Endothelial cell of umbilical vein (primary cell): ENCODE results near the gene GYG1. TPM values are rescaled to one million over a fixed set of nuclear protein-coding genes. Genes with fewer than 3 reads are reported as not detected.
A peak's percentile ranks its signal among the peaks of the same experiment; 100 is the strongest.

Source experiments
- BruUV-seq: library from RNA; stranded (reverse); fragments of 400-500 nt; replicated peaks from 2 replicates; lab custom pipeline; 2021; lab: Mats Ljungman, UMichigan
- CTCF ChIA-PET: fragments of 300-600, 350-600 bp; sonication (Branson Sonifier 250); formaldehyde crosslinking; loops from one replicate; lab custom pipeline; 2021; ENCODE audit warnings: antibody characterized with exemption, inconsistent platforms; lab: Charles Lee
- POLR2A ChIA-PET: fragments of 300-600, 350-600 bp; sonication (Branson Sonifier 250); formaldehyde crosslinking; loops from one replicate; lab custom pipeline; 2021; ENCODE audit warnings: antibody characterized with exemption, inconsistent platforms; lab: Charles Lee
- DNase-seq: peaks from one replicate; pipeline ENCODE4 v3.0.0-alpha.2; 2011; ENCODE audit warnings: low read depth, low spot score
- FAIRE-seq: peaks from 2 replicates; lab custom pipeline; 2011; peaks lifted over from hg19 to GRCh38; lab: Jason Lieb, UNC
- H2AFZ ChIP-seq: 2 replicates; pipeline ENCODE4 v1.6.0; 2012; ENCODE audit warnings: low read depth, low read length, control low read depth, inconsistent platforms
- H3K27ac ChIP-seq: 2 replicates; pipeline ENCODE4 v1.5.1; 2011; ENCODE audit warnings: low read depth, mild to moderate bottlenecking, control low read depth, low read length, moderate library complexity; ENCODE audit not compliant: insufficient read depth
- H3K27me3 ChIP-seq, 2 experiments: 2 replicates each; pipeline versions ENCODE4 v1.6.0 to v1.6.1; 2011; ENCODE audit warnings: low read length in 2 of 2, mixed read lengths in 1 of 2; ENCODE audit not compliant: control insufficient read depth in 2 of 2, insufficient read depth in 2 of 2
- H3K36me3 ChIP-seq, 2 experiments: 2 replicates in 1 of 2; 3 replicates in 1 of 2; pipeline ENCODE4 v1.5.1; 2011; ENCODE audit warnings: low read length in 2 of 2, mild to moderate bottlenecking in 1 of 2, moderate library complexity in 1 of 2; ENCODE audit not compliant: control insufficient read depth in 2 of 2, insufficient read depth in 2 of 2; ENCODE audit errors: extremely low read depth in 1 of 2
- H3K4me1 ChIP-seq: 3 replicates; pipeline ENCODE4 v1.5.1; 2011; ENCODE audit warnings: mild to moderate bottlenecking, low read length; ENCODE audit not compliant: control insufficient read depth, insufficient read depth; ENCODE audit errors: extremely low read depth
- H3K4me2 ChIP-seq: 2 replicates; pipeline ENCODE4 v1.6.1; 2011; ENCODE audit warnings: low read length, control low read depth, mixed read lengths; ENCODE audit not compliant: insufficient read depth
- H3K4me3 ChIP-seq, 3 experiments: fragments of 200-600 bp in 1 of 3; sonication (generic), shearing (Covaris generic) in 1 of 3; replicated peaks in 1 of 3; 2 replicates each; pipeline ENCODE4 v1.5.1; 2011 to 2016; ENCODE audit warnings: control low read depth in 3 of 3, low read length in 3 of 3, mild to moderate bottlenecking in 2 of 3, inconsistent platforms in 1 of 3, low read depth in 1 of 3, moderate library complexity in 1 of 3; ENCODE audit not compliant: insufficient read depth in 1 of 3
- H3K79me2 ChIP-seq: 2 replicates; pipeline ENCODE4 v1.6.0; 2012; ENCODE audit warnings: low read length, inconsistent platforms; ENCODE audit not compliant: control insufficient read depth, insufficient read depth
- H3K9ac ChIP-seq: replicated peaks from 2 replicates; pipeline ENCODE3; 2011; ENCODE audit warnings: low read length, control low read depth; ENCODE audit not compliant: insufficient read depth; ENCODE audit errors: extremely low read depth
- H3K9me1 ChIP-seq: replicated peaks from 3 replicates; pipeline ENCODE4 v1.6.0; 2011; ENCODE audit warnings: mild to moderate bottlenecking, low read length; ENCODE audit not compliant: control insufficient read depth, insufficient read depth; ENCODE audit errors: extremely low read depth
- H3K9me3 ChIP-seq: replicated peaks from 2 replicates; pipeline ENCODE4 v1.5.1; 2012; ENCODE audit warnings: low read length, inconsistent platforms; ENCODE audit not compliant: control insufficient read depth, insufficient read depth
- H4K20me1 ChIP-seq: replicated peaks from 2 replicates; pipeline ENCODE3; 2011; ENCODE audit warnings: mild to moderate bottlenecking, low read length; ENCODE audit not compliant: control insufficient read depth, insufficient read depth; ENCODE audit errors: extremely low read depth
- CTCF ChIP-seq, 2 donors: IDR thresholded peaks; 1 replicate in 1 of 2; 2 replicates in 1 of 2; pipeline ENCODE4 v1.5.1; 2011; ENCODE audit warnings: low read length in 2 of 2, mild to moderate bottlenecking in 2 of 2, moderate library complexity in 2 of 2, control low read depth in 1 of 2, inconsistent platforms in 1 of 2, low read depth in 1 of 2; ENCODE audit not compliant: insufficient read depth in 1 of 2; ENCODE audit errors: extremely low read depth in 1 of 2
- EZH2 ChIP-seq: IDR thresholded peaks from 2 replicates; pipeline ENCODE4 v1.6.1; 2012; ENCODE audit warnings: borderline replicate concordance, low read depth, mild to moderate bottlenecking, moderate library complexity, low read length, inconsistent platforms; ENCODE audit not compliant: severe bottlenecking
- FOS ChIP-seq: IDR thresholded peaks from 2 replicates; pipeline ENCODE4 v1.6.1; 2011; ENCODE audit warnings: mild to moderate bottlenecking, low read length, moderate library complexity, borderline replicate concordance; ENCODE audit not compliant: insufficient read depth
- GATA2 ChIP-seq: IDR thresholded peaks from 2 replicates; pipeline ENCODE4 v1.7.0; 2011; ENCODE audit warnings: low read depth, mild to moderate bottlenecking, moderate library complexity, mixed read lengths, low read length; ENCODE audit not compliant: insufficient read length, insufficient read depth
- JUN ChIP-seq: IDR thresholded peaks from 2 replicates; pipeline ENCODE4 v1.6.1; 2011; ENCODE audit warnings: borderline replicate concordance, low read depth; ENCODE audit not compliant: insufficient read length, insufficient read depth
- MAX ChIP-seq: IDR thresholded peaks from 2 replicates; pipeline ENCODE4 v1.6.1; 2011; ENCODE audit not compliant: insufficient read depth, insufficient read length
- MYC ChIP-seq: IDR thresholded peaks from one replicate; pipeline ENCODE4 v1.6.1; 2011; ENCODE audit warnings: mild to moderate bottlenecking, low read depth, low read length
- POLR2A ChIP-seq: IDR thresholded peaks from 2 replicates; pipeline ENCODE4 v1.6.1; 2012; ENCODE audit warnings: low read depth, mild to moderate bottlenecking, control low read depth, low read length
- POLR2AphosphoS5 ChIP-seq: IDR thresholded peaks from 2 replicates; pipeline ENCODE4 v1.6.1; 2012; ENCODE audit warnings: low read depth, mild to moderate bottlenecking, control low read depth, low read length, moderate library complexity; ENCODE audit not compliant: insufficient read depth
- dilution Hi-C: fragments of 300-500 bp; cut with MboI; formaldehyde crosslinking; loops from one replicate; pipeline ENCODE4 v1.15.0; 2019; ENCODE audit warnings: low sequenced_read_pairs; ENCODE audit not compliant: extremely low pct_ligation_motif_present
- intact Hi-C: fragments of 100-400 bp; cut with micrococcal nuclease; formaldehyde crosslinking; loops from one replicate; pipeline ENCODE4 v1.10.0; 2022
- polyA plus RNA-seq, 4 experiments: library from polyadenylated mRNA; depleted of rRNA in 3 of 4; stranded (reverse) in 3 of 4; unstranded in 1 of 4; fragments of >200 nt; gene quantifications; 2 replicates each; pipeline versions ENCODE4 v1.2.1 to v1.2.3, GENCODE V29; 2011 to 2012; ENCODE audit warnings: missing spikeins in 1 of 4
- total RNA-seq: library from RNA; stranded (reverse); gene quantifications from 2 replicates; pipeline ENCODE4 v1.2.3, GENCODE V29; 2021

GYG1 gene
- total and polyA plus RNA-seq, 2 donors (not counting 3 experiments of a cell fraction or from before 2014, with no cell fraction given), result 24.7 to 58.5 TPM

- no peak overlapping the region for H3K27ac ChIP-seq
- no peak overlapping the region for H3K4me2 ChIP-seq
- CTCF ChIA-PET, result interaction anchor here (0.6 to 3.0 kb wide), 2 partner anchors 17 to 190 kb away, joined by 3 to 14 read pairs; no protein-coding TSS in a partner anchor
- intact Hi-C loops (no loop called here), dilution Hi-C loops (no loop called here)
- H3K9ac ChIP-seq, result no peak overlapping the region
- no TSS peak for BruUV-seq
- H3K4me1 ChIP-seq, result no peaks in the 10 kb centered on the region
- no peak overlapping the region for H2AFZ ChIP-seq
- no peak for FAIRE-seq
- H4K20me1 ChIP-seq, result no peaks in the 10 kb centered on the region
- POLR2A ChIA-PET, result no interaction called here
- H3K9me3 ChIP-seq, result no peaks in the 10 kb centered on the region
- TF ChIP-seq MAX (no peak), POLR2AphosphoS5 (no peak), JUN (no peak)
- H3K36me3 ChIP-seq, result no peaks in the 10 kb centered on the region
- H3K27me3 ChIP-seq, result peaks cover 0 to 3% of the 10 kb centered on the region in 2 experiments
- H3K4me3 ChIP-seq, result no peak overlapping the region
- H3K9me1 ChIP-seq, result no peaks in the 10 kb centered on the region
- DNase-seq, result peak; percentile 77
- H3K79me2 ChIP-seq, result no peaks in the 10 kb centered on the region
Measured at GRCh38 chr3:148971401-148972163, 19.8 kb upstream of the GYG1 start.

GRCh38 chr3:148974726-148975125 lies 16.6 kb upstream of the GYG1 start:
- Histone ChIP-seq H3K27me3 (peaks cover 0 to 5% of the 10 kb centered on the region in 2 experiments), H3K27ac (no peak overlapping the region), H3K4me2 (no peak overlapping the region), H3K9ac (no peak overlapping the region), H3K4me3 (no peak overlapping the region), H3K36me3 (no peaks in the 10 kb centered on the region), H3K4me1 (no peaks in the 10 kb centered on the region), H2AFZ (no peak overlapping the region), H3K79me2 (no peaks in the 10 kb centered on the region), H3K9me1 (no peaks in the 10 kb centered on the region), H4K20me1 (no peaks in the 10 kb centered on the region), H3K9me3 (no peaks in the 10 kb centered on the region)
- BruUV-seq, result no TSS peak
- FAIRE-seq (peak; percentile 62), DNase-seq (no peak)
- intact Hi-C loops (no loop called here), dilution Hi-C loops (no loop called here)
- CTCF ChIA-PET, result interaction anchor here (1.3 to 1.6 kb wide), 2 partner anchors 16 to 19 kb away, joined by 3 read pairs; no protein-coding TSS in a partner anchor
- TF ChIP-seq JUN, result no peak
- TF ChIP-seq CTCF (IDR thresholded peaks at IDR 0.05; ENCODE audit: extremely low read depth in 1 of 2, insufficient read depth in 1 of 2, low read depth in 1 of 2, low read length in 2 of 2), result no peak
- no peak for TF ChIP-seq POLR2A
- TF ChIP-seq GATA2, result no peak
- no peak for TF ChIP-seq EZH2
- TF ChIP-seq FOS, result no peak
- no peak for TF ChIP-seq MYC
- TF ChIP-seq POLR2AphosphoS5, result no peak
- TF ChIP-seq MAX, result no peak
- POLR2A ChIA-PET, result no interaction called here
